Testis (tissue), 2 donors: ENCODE measurements around the gene HOXD3.

Experiments used
- CTCF ChIP-seq, 3 experiments: fragments of 450-650 bp in 2 of 3; fragments of 200-600 bp in 1 of 3; sonication (generic) in 1 of 3; IDR thresholded peaks; one replicate each; pipeline ENCODE4 v1.5.1; 2016 to 2019; ENCODE audit warnings: antibody characterized with exemption in 3 of 3, mild to moderate bottlenecking in 2 of 3, moderate library complexity in 1 of 3
- POLR2A ChIP-seq: fragments of 450-650 bp; IDR thresholded peaks from one replicate; pipeline ENCODE4 v1.6.1; 2017; ENCODE audit warnings: antibody characterized with exemption, mild to moderate bottlenecking, moderate library complexity

DNA sequence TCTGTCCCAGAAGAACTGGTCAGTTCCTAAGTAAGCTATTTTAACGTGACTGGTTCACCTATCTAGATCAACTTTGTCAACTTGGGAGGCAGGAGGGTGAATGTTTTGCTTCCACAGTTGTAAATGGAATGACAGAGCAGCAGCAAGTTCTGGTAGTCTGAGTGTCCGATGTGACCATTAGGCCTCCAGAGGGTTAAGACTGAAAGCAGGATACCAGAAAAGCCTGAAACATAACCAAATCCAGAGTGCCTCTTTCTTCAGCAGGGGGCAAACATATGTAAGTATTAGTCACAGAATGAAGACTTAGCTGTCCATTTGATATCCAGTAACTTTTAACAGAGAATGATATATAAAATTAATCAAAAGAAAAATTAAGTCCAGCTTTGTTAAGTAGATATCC is 9.2 kb downstream of the HOXD3 start:
- no peak for TF ChIP-seq CTCF (IDR thresholded peaks at IDR 0.05)
- no peak for TF ChIP-seq POLR2A
